ENCODE results near the gene NKD2.

DNA sequence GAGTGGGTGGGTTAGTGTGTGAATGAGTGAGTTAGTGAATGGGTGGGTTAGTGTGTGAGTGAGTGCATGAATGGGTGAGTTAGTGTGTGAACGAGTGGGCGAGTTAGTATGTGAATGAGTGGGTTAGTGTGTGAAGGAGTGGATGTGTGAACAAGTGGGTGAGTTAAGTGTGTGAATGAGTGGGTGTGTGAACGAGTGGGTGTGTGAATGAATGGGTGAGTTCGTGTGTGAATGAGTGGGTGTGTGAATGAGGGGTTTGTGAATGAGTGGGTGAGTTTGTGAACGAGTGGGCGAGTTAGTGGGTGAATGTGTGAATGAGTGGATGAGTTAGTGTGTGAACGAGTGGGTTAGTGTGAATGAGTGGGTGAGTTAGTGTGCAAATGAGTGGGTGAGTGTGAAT is 34.0 kb downstream of the NKD2 start:
- TF ChIP-seq KAT7 (CRISPR knock-in tag; IDR thresholded peaks at IDR 0.05; ENCODE audit: borderline replicate concordance) (no peak), NFE2L1 (CRISPR knock-in tag; IDR thresholded peaks at IDR 0.05) (no peak), TP53 (CRISPR knock-in tag; IDR thresholded peaks at IDR 0.05) (no peak), NR3C1 (CRISPR knock-in tag; conservative IDR thresholded peaks at IDR 0.05; ENCODE audit: low read depth) (no peak), ZNF317 (CRISPR knock-in tag; IDR thresholded peaks at IDR 0.05; ENCODE audit: borderline replicate concordance, low read depth) (no peak)
- TF ChIP-seq, protein P1, sequence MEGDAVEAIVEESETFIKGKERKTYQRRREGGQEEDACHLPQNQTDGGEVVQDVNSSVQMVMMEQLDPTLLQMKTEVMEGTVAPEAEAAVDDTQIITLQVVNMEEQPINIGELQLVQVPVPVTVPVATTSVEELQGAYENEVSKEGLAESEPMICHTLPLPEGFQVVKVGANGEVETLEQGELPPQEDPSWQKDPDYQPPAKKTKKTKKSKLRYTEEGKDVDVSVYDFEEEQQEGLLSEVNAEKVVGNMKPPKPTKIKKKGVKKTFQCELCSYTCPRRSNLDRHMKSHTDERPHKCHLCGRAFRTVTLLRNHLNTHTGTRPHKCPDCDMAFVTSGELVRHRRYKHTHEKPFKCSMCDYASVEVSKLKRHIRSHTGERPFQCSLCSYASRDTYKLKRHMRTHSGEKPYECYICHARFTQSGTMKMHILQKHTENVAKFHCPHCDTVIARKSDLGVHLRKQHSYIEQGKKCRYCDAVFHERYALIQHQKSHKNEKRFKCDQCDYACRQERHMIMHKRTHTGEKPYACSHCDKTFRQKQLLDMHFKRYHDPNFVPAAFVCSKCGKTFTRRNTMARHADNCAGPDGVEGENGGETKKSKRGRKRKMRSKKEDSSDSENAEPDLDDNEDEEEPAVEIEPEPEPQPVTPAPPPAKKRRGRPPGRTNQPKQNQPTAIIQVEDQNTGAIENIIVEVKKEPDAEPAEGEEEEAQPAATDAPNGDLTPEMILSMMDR (IDR thresholded peaks at IDR 0.05) = no peak
- TF ChIP-seq, protein P2, sequence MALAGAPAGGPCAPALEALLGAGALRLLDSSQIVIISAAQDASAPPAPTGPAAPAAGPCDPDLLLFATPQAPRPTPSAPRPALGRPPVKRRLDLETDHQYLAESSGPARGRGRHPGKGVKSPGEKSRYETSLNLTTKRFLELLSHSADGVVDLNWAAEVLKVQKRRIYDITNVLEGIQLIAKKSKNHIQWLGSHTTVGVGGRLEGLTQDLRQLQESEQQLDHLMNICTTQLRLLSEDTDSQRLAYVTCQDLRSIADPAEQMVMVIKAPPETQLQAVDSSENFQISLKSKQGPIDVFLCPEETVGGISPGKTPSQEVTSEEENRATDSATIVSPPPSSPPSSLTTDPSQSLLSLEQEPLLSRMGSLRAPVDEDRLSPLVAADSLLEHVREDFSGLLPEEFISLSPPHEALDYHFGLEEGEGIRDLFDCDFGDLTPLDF (CRISPR knock-in tag; IDR thresholded peaks at IDR 0.05) = no peak

Measured in WTC11 (cell line).